T-helper 1 cell (primary cell): ENCODE results near the gene GATA2.
A peak's percentile ranks its signal among the peaks of the same experiment; 100 is the strongest.

Source experiments
- DNase-seq, 5 donors: peaks; one replicate each; pipeline ENCODE4 v3.0.0-alpha.2; 2012 to 2020

Gene GATA2

DNA sequence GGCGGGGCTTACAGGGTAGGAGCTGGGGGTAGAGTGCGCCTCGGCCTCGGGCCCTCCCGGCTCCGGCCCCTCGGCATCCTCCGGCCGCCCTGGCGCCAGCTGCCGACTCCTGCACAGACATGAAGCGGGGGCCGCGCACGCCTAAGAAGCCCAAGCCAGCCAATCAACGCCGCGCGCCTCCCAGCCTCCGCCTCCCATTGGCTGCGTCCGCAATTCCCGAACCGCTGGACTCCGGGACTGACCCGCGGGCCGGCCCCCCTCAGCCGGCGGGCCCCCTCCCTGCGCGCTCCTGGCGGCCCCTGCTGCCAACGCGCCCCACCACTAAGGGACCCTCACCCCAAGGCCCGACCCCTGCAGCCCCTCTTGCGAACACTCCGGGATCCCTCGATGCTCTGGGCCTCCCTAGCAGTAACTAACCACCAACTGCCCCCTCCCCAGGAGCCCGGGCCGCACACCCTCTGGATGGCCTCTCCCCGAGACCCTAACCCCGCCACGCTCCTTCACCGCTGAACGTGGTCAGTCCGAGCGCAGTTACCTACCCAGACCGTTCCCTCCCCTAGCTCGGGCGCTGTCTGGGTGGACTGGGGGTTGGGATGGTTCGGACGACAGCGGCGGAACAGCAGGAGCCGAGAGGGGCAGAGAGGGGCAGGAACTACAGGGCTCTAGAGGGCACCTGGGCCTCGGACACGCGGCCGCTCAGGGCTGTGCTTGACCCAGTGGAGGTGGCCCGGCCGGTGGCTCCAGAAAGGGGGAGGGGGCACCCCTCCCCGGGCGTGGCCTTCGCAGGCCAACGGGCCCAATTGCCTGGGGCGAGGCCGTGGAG lies 5.0 kb downstream of the GATA2 start:
- DNase-seq = peak in 1 of 5 donors; percentile 22

DNA sequence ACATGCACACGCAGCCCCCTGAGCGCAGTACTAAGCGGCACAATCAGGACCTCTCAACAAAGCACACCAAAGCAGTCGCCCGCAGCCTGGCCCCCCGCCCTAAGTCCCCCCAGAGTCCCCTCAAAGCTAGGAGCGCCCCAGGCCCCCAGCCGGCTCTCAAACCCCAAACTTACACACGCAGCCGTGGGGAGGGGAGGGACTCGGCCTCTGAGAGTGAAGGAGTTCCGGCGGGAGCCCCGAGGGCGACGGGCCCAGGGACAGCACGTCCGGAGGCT lies 5.5 kb downstream of the GATA2 start:
- DNase-seq = no peak

DNA sequence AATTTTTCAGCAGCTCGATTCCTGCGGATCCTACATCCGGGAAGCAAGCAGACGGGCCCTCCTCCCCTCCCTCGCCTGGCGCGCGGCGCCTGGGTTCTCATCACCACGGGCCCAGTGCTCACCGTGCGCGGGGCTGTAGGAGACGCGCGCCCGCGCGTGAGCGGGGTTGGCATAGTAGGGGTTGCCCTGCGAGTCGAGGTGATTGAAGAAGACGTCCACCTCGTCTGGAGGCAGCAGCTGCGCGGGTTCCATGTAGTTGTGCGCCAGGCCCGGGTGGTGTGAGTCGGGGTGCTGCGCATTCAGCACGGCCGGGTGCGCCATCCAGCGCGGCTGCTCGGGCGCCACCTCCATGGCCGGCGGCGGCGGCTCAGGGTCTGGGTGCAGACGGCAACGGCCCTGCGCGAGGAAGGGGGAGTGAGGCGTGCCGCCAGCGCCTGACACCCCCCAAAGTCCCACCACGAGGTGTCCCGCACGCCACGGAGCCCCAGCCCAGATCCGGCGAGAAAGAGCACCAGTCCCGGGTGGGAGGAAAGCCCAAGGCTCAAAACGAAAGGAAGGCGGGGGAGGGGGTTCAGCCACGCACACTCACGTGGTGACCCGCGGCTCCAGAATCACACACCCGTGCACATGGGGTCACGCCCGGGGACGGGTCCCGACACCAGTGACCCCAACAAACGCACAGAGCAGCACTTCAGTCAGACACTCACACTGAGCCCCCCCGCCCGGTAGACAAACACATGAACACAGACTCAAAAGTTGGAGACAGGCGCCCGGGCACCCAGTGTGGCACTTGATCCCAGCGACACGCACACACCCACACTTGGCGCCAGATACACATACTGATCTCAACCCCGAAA lies 6.1 kb downstream of the GATA2 start:
- DNase-seq = peak in 1 of 5 donors; percentile 10

DNA sequence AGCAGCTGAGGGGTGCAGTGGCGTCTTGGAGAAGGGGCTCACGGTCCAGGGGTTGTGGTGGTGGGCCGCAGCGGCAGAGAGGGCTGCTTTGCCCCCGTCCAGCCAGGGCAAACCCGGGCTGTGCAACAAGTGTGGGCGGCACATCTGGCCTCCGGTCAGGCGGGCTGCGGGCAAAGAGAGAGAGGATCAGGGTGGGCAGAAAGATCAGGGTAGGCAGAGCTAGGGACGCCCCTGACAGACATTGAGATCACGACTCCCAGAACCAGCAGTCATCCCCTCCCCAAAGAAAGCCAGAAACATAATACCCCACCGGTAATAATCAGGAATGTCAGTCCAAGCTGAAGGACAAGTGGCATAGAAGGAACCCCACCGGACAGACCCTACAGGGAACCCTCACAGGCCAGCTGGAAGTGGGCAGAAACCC lies 6.8 kb downstream of the GATA2 start:
- DNase-seq = no peak

DNA sequence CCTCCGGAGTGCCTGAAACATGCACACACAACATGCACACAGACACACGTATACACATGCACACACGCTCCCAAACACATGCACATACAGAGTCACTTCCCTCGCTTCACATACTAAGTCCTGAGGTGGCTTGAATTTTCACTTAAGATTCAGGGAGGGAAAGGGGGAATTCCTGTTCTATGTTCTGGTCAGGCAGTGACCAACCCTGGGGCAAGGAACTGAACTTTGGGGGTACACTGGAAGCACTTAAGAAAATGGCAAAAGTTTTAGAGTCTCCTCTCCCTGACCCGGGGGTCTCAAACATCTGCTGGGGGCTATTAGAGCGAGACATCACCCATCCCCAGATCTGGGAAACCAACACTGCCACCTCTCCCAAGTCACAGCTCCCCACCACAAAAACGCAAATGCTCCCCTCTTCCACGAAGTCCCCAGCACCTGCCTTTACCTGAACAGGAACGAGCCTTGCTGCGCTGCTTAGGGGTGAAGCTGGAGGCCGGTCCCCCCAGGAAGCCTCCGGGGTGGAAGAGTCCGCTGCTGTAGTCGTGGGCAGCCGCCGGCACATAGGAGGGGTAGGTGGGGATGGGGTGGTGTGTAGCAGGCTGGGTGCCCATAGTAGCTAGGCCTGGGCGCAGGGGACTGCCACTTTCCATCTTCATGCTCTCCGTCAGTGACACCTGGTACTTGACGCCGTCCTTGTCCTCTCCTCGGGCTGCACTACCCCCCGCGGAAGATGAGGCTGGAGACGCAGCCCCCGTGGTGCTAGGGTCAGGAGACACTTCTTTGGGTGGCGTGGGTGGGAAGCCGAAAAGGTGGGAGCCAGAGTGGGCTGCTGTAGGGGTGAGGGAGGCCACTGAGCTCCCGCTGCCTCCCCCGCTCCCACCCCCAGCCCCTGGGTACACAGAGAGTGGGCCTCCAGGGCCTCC lies 7.5 kb downstream of the GATA2 start:
- DNase-seq = no peak

DNA sequence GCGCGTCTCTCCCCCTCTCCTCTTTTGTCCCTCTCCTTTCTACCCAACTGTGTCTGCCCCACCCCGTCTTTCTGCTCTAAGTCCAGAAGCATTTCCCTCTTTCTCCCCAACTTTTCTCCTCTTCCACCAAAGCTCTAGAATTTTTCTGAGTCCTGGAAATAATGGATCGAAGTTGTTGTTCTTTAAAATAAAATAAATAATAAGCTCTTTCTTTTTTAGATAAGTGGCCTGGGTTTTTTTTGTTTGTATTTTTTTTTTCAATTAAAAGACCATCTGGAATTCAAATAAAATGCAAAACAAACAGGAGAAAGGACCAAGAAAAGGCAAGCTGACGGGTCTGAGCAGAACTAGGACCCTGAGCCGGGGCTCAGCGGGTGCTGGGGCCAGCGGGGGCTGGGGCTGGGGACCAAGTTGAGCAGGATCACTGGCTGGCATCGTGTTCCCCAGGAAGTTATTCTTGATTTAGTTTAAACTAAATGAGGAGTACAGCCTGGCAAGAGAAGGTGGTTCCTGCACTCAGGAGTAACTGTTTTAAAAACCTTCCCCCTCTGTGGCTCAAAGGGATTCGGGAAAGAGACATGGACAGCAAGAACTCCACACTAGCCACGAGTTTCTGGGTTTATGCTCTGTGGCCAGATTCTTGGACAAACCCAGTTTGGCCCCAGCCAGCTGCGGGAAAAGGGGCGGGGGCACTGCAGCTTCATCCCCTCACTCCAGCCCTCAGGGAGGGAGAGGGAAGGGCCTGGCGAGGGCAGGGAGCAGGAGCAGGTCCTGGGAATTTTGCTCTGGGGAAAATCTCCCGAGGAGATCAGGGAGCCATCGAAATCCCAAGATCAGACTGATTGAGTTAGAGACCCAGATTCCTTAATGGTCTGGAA lies 8.4 kb downstream of the GATA2 start:
- DNase-seq = no peak

DNA sequence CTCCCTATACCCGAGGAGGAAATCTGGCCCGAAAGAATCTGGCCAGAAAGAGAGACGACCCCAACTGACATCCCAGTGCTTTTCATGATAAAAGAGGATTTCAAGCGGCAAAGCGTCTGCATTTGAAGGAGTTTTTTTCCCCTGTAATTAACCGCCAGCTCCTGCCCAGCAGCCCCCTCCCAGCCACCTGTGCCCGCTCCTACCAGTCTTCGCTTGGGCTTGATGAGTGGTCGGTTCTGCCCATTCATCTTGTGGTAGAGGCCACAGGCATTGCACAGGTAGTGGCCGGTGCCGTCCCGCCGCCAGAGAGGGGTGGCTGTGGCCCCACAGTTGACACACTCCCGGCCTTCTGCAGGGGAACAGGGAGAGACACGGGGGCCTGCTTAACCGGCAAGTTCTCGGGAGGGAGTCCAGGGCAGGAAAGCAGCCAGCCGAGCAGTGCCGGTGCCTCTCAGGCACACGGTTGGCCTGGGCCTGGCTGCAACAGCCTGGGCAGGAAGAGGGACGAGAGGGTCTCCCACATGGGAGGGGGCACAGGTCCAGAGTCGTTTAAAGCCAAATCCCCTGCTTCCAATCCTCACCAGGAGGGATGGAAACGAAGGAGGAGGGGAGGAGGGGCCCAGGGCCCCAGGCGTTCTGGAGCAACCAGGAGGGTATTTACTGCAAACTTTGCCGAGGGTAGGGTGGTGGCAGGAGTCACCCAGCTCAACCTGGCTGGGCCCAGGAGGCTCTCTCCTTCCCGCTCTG lies 9.2 kb downstream of the GATA2 start:
- no peak for DNase-seq

DNA sequence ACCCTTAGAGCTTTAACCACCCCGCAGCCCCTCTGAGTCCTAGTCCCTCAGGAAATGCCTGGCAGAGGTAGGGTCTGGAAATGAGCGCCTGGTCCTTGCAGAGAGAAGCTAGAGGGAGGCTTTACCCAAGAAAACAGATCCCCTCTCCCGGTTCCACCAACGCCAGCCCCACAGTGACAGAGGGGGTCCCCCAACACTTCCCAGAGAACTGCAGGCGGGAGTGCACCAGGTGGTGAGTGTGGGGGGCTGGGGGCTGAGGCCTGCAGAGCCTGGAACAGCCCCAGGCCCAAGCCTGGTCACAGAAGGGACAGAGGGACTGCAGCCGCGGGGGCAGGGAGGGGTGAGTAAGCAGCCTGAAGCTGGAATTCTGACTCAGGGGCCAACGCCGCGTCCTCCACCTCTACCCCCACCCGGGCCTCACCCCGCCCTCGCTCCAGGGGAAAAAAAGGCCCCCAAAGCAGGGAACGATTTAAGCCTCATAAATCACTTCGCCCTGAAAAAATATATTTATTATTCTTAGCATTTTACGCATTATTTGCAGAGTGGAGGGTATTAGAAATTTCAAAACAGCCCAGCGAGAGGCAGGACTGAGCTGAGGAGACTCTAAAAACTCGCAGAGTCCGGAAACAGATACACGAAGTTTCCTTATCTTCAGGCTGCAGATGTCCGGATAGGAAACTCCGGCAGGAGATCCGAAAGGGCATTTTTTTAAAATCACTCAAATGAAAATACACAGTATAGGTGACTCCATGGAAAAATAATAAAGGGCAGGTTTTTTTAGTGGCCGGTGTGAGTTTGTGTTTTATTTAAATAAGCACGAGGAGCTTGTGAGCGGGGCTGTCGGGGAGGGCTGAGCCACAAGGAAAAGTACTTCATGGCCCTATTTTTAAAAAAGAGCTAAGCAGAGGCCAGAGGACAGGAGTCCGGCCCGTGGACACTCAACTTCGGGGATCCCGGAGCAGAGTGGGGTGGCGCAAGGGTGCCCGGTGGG lies 10.0 kb downstream of the GATA2 start:
- no peak for DNase-seq

DNA sequence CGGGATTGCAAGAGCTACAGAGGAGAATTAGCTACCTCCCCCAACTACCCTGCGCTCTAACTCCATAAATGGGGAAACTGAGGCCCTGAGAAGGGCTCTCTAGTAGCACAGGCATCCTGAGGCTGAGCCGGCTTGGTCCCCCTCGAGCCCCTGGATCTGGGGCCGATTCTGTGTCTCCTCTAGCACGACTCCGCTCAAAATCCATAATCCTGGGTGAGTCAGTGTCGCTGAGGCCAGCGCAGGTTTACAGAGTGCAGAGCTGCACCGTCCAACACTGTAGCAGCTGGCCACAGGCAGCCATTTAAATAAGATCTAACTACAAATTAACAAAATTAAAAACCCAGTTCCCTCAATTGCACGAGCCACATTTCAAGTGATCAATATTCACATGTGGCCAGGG lies 10.8 kb downstream of the GATA2 start:
- DNase-seq = no peak

DNA sequence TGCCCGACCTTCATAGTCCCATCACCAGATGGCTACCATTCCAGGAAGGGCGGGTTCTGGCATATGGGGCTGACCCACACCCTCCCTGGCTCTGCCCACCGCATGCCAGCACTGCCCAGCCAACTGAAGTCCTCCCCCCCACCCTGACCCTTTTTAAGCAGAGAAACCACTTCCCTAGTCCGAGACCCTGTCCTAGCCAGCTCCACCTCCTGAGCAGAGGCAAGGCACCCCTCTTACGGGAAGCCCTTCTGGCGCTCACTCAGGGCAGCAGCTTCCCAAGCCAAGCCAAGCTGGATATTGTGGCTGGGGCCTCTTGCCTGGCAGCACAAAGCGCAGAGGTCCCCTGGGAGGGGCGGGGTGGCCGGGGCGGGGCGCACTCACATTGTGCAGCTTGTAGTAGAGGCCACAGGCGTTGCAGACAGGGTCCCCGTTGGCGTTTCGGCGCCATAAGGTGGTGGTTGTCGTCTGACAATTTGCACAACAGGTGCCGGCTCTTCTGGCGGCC lies 11.5 kb downstream of the GATA2 start:
- no peak for DNase-seq

DNA sequence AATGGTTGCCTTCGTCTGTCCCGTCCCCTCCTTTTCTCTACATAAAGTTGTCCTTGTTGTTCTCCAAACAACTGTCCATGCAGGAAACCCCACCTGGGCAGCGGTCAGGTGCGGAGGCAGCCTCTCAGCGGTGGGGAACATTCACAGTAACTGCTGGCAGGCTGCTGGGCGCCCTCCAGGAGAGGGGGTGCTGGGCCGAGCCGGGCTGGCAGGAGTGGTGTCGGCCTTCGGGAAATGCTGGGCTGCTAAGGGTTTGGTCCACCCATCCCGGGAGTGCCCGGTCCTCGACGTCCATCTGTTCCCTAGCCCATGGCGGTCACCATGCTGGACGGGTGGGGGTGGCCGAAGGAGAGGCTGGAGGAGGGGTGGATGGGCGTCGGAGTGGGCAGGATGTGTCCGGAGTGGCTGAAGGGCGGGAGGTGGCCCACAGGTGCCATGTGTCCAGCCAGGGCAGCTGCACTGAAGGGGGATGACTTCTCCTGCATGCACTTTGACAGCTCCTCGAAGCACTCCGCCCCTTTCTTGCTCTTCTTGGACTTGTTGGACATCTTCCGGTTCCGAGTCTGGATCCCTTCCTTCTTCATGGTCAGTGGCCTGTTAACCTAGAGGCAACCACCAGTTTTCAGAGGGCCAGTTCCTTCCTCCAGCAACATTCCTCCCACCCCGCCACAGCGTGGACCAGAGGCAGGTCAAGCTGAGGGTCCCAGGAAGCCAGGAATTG lies 12.1 kb downstream of the GATA2 start:
- DNase-seq = no peak

DNA sequence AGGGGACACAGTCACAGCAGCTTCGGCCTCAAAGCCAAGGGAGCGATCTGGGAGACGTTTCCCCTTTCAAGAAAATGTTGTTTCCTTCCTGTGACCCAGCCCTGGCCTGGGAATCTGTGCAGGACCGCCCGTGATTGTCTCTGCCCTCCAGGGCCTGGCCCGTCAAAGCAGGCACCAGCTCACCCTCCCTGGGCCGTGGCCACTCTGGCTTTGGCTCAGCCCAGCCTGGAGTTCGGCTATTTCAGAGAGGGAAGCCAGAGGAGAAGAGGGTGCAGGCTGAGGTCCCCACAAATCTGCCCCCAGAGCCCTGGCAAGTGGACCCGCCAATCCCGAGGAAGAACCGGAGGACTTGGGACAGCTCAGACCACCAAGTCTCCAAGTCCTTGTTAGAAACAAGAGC lies 12.7 kb downstream of the GATA2 start:
- no peak for DNase-seq

DNA sequence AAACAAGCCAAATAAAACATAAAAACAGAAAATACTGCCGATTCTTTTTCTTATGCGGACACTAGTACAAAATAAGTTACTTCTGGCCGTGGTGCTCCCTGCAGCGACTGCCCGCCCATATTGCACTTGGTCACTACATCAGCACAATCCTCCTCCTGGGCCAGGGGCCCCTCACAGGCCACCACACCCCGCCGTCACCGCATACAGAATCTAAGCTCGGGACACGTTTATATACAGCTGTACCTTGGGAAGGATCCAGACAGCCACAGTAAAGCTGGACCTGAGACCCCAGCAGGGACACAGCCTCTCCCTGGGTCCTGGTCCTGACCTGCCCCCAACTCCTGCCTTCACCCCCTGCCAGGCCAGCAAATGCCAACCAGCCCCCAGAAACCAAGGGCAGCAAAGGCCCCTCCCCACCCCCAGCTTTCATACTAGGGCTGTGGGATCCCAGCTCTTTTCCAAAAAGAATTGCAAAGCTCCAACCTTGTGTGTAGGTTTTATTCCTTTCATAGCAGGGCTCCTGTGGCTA lies 13.4 kb downstream of the GATA2 start:
- no peak for DNase-seq

DNA sequence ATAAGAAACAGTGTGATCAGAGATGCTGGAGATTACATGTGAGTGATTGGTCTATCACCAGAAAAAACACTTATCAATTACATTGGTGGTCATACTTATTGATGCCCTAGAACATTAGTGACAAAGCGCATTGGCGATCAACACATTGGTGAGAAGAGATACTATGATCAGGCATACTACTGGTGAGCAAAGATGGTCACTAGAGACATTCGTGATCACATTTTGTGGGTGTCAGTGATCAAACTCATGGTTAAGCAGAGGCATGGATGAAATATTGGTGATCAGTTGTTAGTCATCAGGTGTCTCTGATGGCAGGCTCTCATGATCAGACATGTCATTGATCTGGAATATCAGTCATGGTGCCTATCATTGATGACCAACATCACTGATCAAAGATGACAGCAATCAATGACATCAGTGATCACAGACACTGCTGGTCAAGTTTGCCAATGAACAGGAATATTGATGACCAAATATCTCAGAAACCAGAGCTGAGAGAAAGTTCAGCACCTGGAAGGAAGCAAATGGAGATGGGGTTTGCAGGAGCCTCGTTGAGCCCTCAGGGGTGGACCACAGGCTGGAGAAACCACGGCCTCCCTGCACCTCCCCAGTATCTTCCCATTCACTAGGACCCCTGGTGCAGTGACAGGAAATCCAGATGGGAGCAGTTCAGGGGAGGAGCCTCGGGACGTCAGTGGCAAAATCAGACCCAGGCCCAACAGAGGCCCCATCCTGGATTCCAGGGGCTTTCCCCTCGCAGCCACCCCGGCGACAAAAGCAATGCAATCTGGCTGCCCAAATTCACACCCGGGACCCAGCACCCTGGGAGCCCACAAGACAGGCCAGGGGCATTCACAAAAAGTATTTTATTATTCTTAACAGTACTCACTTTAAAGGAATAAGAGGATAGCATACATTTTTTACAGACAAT lies 14.2 kb downstream of the GATA2 start:
- DNase-seq = no peak

DNA sequence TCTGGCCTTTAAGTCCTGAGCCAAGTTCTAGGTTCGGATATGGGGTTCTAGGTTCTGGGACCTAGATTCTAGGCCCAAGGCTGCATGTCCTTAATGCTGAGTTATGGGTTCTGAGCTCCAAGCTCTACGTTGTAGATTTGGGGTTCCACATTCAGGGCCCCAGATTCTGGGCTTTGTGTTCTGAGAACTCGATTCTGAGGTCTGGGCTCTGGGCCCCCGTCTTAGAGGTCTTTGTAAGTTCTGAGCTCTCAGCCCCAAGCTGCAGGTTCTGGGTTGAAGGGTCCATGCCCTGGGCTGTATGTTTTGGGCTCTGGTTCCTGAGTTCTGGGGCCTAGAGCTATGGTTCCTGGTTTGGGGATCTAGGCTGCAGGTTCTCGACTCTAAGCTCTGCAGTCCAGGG lies 16.3 kb downstream of the GATA2 start:
- DNase-seq = no peak

DNA sequence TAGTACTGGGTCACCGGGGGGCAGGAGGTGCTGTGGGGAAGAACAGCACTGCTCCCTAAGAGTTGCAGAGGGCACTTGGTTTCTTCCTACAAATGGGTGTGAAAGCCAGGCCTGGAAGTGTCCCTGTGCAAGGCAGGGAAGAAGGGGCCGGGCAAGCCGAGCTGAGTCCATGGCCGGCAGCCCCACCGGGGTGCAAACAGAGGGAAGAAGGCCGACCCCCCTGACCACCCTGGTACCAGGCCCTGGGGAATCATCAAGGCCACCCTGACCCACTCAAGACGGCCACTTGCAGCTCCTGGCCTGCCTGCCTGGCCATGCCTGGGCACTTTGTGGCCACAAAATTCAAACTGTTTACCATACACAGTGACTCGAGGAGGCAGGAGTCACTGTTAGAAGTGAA lies 17.6 kb downstream of the GATA2 start:
- DNase-seq = no peak

DNA sequence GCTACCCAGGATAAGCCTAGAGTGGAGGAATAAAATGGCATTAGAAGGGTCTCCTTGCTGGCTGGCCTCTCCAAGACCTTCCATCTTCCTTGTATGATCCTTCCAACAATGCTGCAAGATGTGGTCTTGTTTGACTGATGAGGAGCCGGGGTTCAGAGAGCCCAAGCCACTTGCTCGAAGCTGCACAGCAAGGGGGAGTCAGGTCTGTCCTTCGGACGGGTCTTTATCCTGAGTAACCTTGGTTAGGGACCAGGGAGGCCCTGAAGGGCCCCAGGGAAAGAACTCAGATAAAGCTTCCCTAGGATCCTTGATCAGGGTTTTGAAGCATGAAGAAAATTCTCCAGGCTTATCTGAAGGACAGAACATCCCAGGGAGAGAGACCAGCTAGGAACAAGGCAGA lies 19.3 kb downstream of the GATA2 start:
- DNase-seq = no peak

DNA sequence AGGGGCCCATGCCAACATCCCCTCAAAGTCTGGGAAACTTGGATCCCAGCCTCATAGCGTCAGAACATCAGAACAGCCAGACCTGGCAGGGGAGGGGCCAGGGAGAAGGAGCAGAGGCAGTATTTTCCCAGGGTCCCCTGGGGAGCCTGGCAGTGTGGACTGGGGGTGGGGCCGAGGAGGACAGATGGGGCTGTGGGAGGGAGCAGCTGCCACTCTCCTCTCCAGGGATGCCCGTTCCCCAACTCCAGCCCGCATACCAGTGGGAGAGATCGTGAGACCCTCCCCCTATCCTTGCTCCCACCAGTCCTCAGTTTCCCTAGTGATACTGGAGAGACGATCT lies 19.9 kb downstream of the GATA2 start:
- no peak for DNase-seq
